ENCODE measurements around the gene HIVEP3.

The HIVEP3 gene

GRCh38 chr1:41816061-41816460 lies 102.7 kb downstream of the HIVEP3 start:
- CTCF ChIA-PET, result interaction anchor here (1.3 kb wide), 1 partner anchor 9 kb away, joined by 4 read pairs; no protein-coding TSS in a partner anchor
- TF ChIP-seq CTCF (IDR thresholded peaks at IDR 0.05; ENCODE audit: control extremely low read depth, extremely low read depth, low read depth, missing control alignments), result no peak
- DNase-seq (ENCODE audit: extremely low spot score), result no peak
- POLR2A ChIA-PET, result no interaction called here

GRCh38 chr1:41813755-41814745 lies 104.7 kb downstream of the HIVEP3 start:
- POLR2A ChIA-PET, result no interaction called here
- DNase-seq (ENCODE audit: extremely low spot score), result no peak
- CTCF ChIA-PET, result interaction anchor here (1.0 to 5.2 kb wide), 3 partner anchors 8 to 25 kb away, joined by 3 to 31 read pairs (median 8); no protein-coding TSS in a partner anchor
- no peak for TF ChIP-seq CTCF (IDR thresholded peaks at IDR 0.05; ENCODE audit: control extremely low read depth, extremely low read depth, low read depth, missing control alignments)

GRCh38 chr1:41813226-41813625 lies 105.5 kb downstream of the HIVEP3 start:
- ChIA-PET CTCF (interaction anchor here (2.5 to 5.2 kb wide), 2 partner anchors 9 to 24 kb away, joined by 8 to 31 read pairs; no protein-coding TSS in a partner anchor), POLR2A (no interaction called here)
- DNase-seq (ENCODE audit: extremely low spot score), result no peak
- no peak for TF ChIP-seq CTCF (IDR thresholded peaks at IDR 0.05; ENCODE audit: control extremely low read depth, extremely low read depth, low read depth, missing control alignments)

GRCh38 chr1:41812453-41812852 lies 106.3 kb downstream of the HIVEP3 start:
- no peak for DNase-seq (ENCODE audit: extremely low spot score)
- no peak for TF ChIP-seq CTCF (IDR thresholded peaks at IDR 0.05; ENCODE audit: control extremely low read depth, extremely low read depth, low read depth, missing control alignments)
- CTCF ChIA-PET, result interaction anchor here (0.6 to 5.2 kb wide), 28 partner anchors 9 to 657 kb away, joined by 3 to 31 read pairs (median 4); no protein-coding TSS in a partner anchor
- POLR2A ChIA-PET, result no interaction called here

- TF ChIP-seq CTCF (IDR thresholded peaks at IDR 0.05; ENCODE audit: control extremely low read depth, extremely low read depth, low read depth, missing control alignments), result peak; percentile 55
- ChIA-PET POLR2A (no interaction called here), CTCF (interaction anchor here (0.5 to 5.2 kb wide), 32 partner anchors 9 to 657 kb away, joined by 3 to 31 read pairs (median 3); no protein-coding TSS in a partner anchor)
- DNase-seq (ENCODE audit: extremely low spot score), result peak; percentile 71
Measured at GRCh38 chr1:41812051-41812450, 106.7 kb downstream of the HIVEP3 start.

- CTCF ChIA-PET, result interaction anchor here (0.5 to 5.2 kb wide), 26 partner anchors 8 to 658 kb away, joined by 3 to 31 read pairs (median 4); no protein-coding TSS in a partner anchor
- DNase-seq (ENCODE audit: extremely low spot score), result peak; percentile 46
- no peak for TF ChIP-seq CTCF (IDR thresholded peaks at IDR 0.05; ENCODE audit: control extremely low read depth, extremely low read depth, low read depth, missing control alignments)
- POLR2A ChIA-PET, result no interaction called here
Measured at GRCh38 chr1:41811051-41811795, 107.5 kb downstream of the HIVEP3 start.

Measured in GM10248 (cell line).